Smooth muscle cell (in vitro differentiated cells): ENCODE data around the gene MFSD11. TPM values are rescaled to one million over a fixed set of nuclear protein-coding genes. Genes with fewer than 3 reads are reported as not detected.

Source experiments
- DNase-seq: peaks from one replicate; lab custom pipeline; 2025; ENCODE audit not compliant: unreplicated experiment; lab: John Stamatoyannopoulos, UW
- H2AFZ ChIP-seq: fragments of 200-600 bp; sonication (generic); 2 replicates; pipeline ENCODE4 v1.6.0; 2016; ENCODE audit warnings: antibody characterized with exemption, low read depth, mild to moderate bottlenecking
- H3F3A ChIP-seq: fragments of 200-600 bp; sonication (generic); 2 replicates; pipeline ENCODE4 v1.6.0; 2017; ENCODE audit warnings: antibody characterized with exemption, low read depth
- H3K27ac ChIP-seq: fragments of 200-600 bp; sonication (generic); 2 replicates; pipeline ENCODE4 v1.5.1; 2016; ENCODE audit warnings: low read depth, mild to moderate bottlenecking
- H3K27me3 ChIP-seq: fragments of 200-600 bp; sonication (generic); 2 replicates; pipeline ENCODE4 v1.6.1; 2016; ENCODE audit warnings: low read depth, mild to moderate bottlenecking
- H3K36me3 ChIP-seq: fragments of 200-600 bp; sonication (generic); 2 replicates; pipeline ENCODE4 v1.5.1; 2016; ENCODE audit warnings: low read depth
- H3K4me1 ChIP-seq: fragments of 200-600 bp; sonication (generic); 2 replicates; pipeline ENCODE4 v1.5.1; 2016; ENCODE audit warnings: low read depth
- H3K4me2 ChIP-seq: fragments of 200-600 bp; sonication (generic); 2 replicates; pipeline ENCODE4 v1.6.0; 2016; ENCODE audit warnings: mild to moderate bottlenecking
- H3K4me3 ChIP-seq: fragments of 200-600 bp; sonication (generic); 2 replicates; pipeline ENCODE4 v1.5.1; 2016; ENCODE audit warnings: mild to moderate bottlenecking
- H3K79me2 ChIP-seq: fragments of 200-600 bp; sonication (generic); 2 replicates; pipeline ENCODE4 v1.6.0; 2016; ENCODE audit warnings: low read depth, mild to moderate bottlenecking
- H3K9ac ChIP-seq: fragments of 200-600 bp; sonication (generic); 2 replicates; pipeline ENCODE4 v1.6.0; 2016; ENCODE audit warnings: low read depth
- H3K9me3 ChIP-seq: fragments of 200-600 bp; sonication (generic); replicated peaks from 2 replicates; pipeline ENCODE4 v1.5.1; 2016; ENCODE audit warnings: low read depth
- H4K20me1 ChIP-seq: fragments of 200-600 bp; sonication (generic); 2 replicates; pipeline ENCODE4 v1.6.0; 2016; ENCODE audit warnings: low read depth
- CTCF ChIP-seq: fragments of 200-600 bp; sonication (generic); IDR thresholded peaks from 2 replicates; pipeline ENCODE4 v1.5.1; 2017; ENCODE audit warnings: borderline replicate concordance, mild to moderate bottlenecking, antibody characterized with exemption; ENCODE audit not compliant: insufficient read depth, poor library complexity, severe bottlenecking
- WGBS: methylation state at CpG from one replicate; pipeline ENCODE4 v1.1.7; 2016; ENCODE audit warnings: low lambda C conversion rate; 5-methylcytosine and 5-hydroxymethylcytosine counted together
- polyA plus RNA-seq: library from polyadenylated mRNA; unstranded; fragments of >200 nt; fragmentation: Nextera tagmentation; extraction: Ambion mirVana; gene quantifications from 2 replicates; pipeline ENCODE4 v1.2.1, GENCODE V29; 2016
- total RNA-seq: library from RNA; depleted of rRNA; stranded (reverse); fragments of >200 nt; gene quantifications from 2 replicates; pipeline ENCODE4 v1.2.3, GENCODE V29; 2014

MFSD11 gene
- total and polyA plus RNA-seq, 2 experiments from 2014 or later, result 28.1 to 56.6 TPM

- Histone ChIP-seq H4K20me1 (no peaks in the 10 kb centered on the region), H2AFZ (no peak overlapping the region), H3K36me3 (no peaks in the 10 kb centered on the region), H3K27ac (no peak overlapping the region), H3K79me2 (no peaks in the 10 kb centered on the region), H3K9me3 (no peaks in the 10 kb centered on the region), H3F3A (no peaks in the 10 kb centered on the region), H3K4me2 (no peak overlapping the region), H3K27me3 (peaks cover 5% of the 10 kb centered on the region), H3K9ac (no peak overlapping the region), H3K4me1 (no peaks in the 10 kb centered on the region), H3K4me3 (no peak overlapping the region)
- peak; percentile 51 for TF ChIP-seq CTCF
- WGBS, result 9% methylated on average over 8 of the region's 8 CpGs
- peak; percentile 1 for DNase-seq
Measured at GRCh38 chr17:76816590-76817135, 78.7 kb downstream of the MFSD11 start.

- no peak overlapping the region for H3K4me2 ChIP-seq
- WGBS, result 86% methylated on average over 1 of the region's 1 CpG
- no peak overlapping the region for H3K4me3 ChIP-seq
- H3K79me2 ChIP-seq, result no peaks in the 10 kb centered on the region
- no peaks in the 10 kb centered on the region for H3K4me1 ChIP-seq
- H3K27me3 ChIP-seq, result peaks cover 5% of the 10 kb centered on the region
- DNase-seq, result no peak
- no peaks in the 10 kb centered on the region for H3K9me3 ChIP-seq
- H3K9ac ChIP-seq, result no peak overlapping the region
- H3K27ac ChIP-seq, result no peak overlapping the region
- H4K20me1 ChIP-seq, result no peaks in the 10 kb centered on the region
- H3F3A ChIP-seq, result no peaks in the 10 kb centered on the region
- H2AFZ ChIP-seq, result no peak overlapping the region
- TF ChIP-seq CTCF, result no peak
- no peaks in the 10 kb centered on the region for H3K36me3 ChIP-seq
Measured at GRCh38 chr17:76820039-76820438, 82.1 kb downstream of the MFSD11 start.

- H3K27ac ChIP-seq, result no peak overlapping the region
- H2AFZ ChIP-seq, result no peak overlapping the region
- H3K27me3 ChIP-seq, result peaks cover 5% of the 10 kb centered on the region
- no peaks in the 10 kb centered on the region for H3K9me3 ChIP-seq
- no peak overlapping the region for H3K4me3 ChIP-seq
- no peak overlapping the region for H3K9ac ChIP-seq
- no peaks in the 10 kb centered on the region for H3K4me1 ChIP-seq
- H4K20me1 ChIP-seq, result no peaks in the 10 kb centered on the region
- H3F3A ChIP-seq, result no peaks in the 10 kb centered on the region
- no peaks in the 10 kb centered on the region for H3K36me3 ChIP-seq
- no peak for TF ChIP-seq CTCF
- DNase-seq, result no peak
- no peaks in the 10 kb centered on the region for H3K79me2 ChIP-seq
- no peak overlapping the region for H3K4me2 ChIP-seq
- WGBS, result 92% methylated on average over 4 of the region's 4 CpGs
Measured at GRCh38 chr17:76820561-76820960, 82.6 kb downstream of the MFSD11 start.

GRCh38 chr17:76822184-76822778 lies 84.4 kb downstream of the MFSD11 start:
- Histone ChIP-seq H2AFZ (no peak overlapping the region), H3K9me3 (no peaks in the 10 kb centered on the region), H3K27ac (no peak overlapping the region), H4K20me1 (no peaks in the 10 kb centered on the region), H3K9ac (no peak overlapping the region), H3K79me2 (no peaks in the 10 kb centered on the region), H3K36me3 (no peaks in the 10 kb centered on the region), H3K27me3 (peaks cover 5% of the 10 kb centered on the region), H3K4me3 (no peak overlapping the region), H3K4me2 (no peak overlapping the region), H3F3A (no peaks in the 10 kb centered on the region), H3K4me1 (no peaks in the 10 kb centered on the region)
- no peak for DNase-seq
- WGBS, result 82% methylated on average over 7 of the region's 7 CpGs
- TF ChIP-seq CTCF, result no peak
